Measurements from ENCODE around the gene RPS27L.
"Not testable (repeated sequence)": the region's sequence is repeated elsewhere in the genome, so short reads cannot be mapped to it uniquely, and the experiment has no call there.

RPS27L gene

GRCh38 chr15:63146684-63147083 is 10.6 kb downstream of the RPS27L start:
- no peak for DNase-seq

GRCh38 chr15:63145426-63145825 is 11.9 kb downstream of the RPS27L start:
- no peak for DNase-seq

- DNase-seq = no peak
Measured at GRCh38 chr15:63140936-63141335, 16.3 kb downstream of the RPS27L start.

- no peak for DNase-seq
Measured at GRCh38 chr15:63136742-63137141, 20.5 kb downstream of the RPS27L start.

GRCh38 chr15:63135804-63136203 is 21.5 kb downstream of the RPS27L start:
- DNase-seq = no peak

- no peak for DNase-seq
Measured at GRCh38 chr15:63135281-63135680, 22.0 kb downstream of the RPS27L start.

- DNase-seq = no peak
Measured at GRCh38 chr15:63134245-63134985, 22.9 kb downstream of the RPS27L start.

- no peak for DNase-seq
Measured at GRCh38 chr15:63133786-63134185, 23.5 kb downstream of the RPS27L start.

- no peak for DNase-seq
Measured at GRCh38 chr15:63126726-63127125, 30.6 kb downstream of the RPS27L start.

GRCh38 chr15:63124506-63124905 is 32.8 kb downstream of the RPS27L start:
- DNase-seq = no peak

- peak; percentile 89 for DNase-seq
Measured at GRCh38 chr15:63122002-63122875, 35.0 kb downstream of the RPS27L start.

- DNase-seq = no peak
Measured at GRCh38 chr15:63121382-63122001, 35.8 kb downstream of the RPS27L start, which contains the start of gene LACTB. Gene LACTB, plus strand, starts transcription at chr15:63121861. Its CDS starts 11 bp downstream, at chr15:63121872.

GRCh38 chr15:63118854-63119253 is 38.4 kb downstream of the RPS27L start:
- no peak for DNase-seq

- DNase-seq = no peak
Measured at GRCh38 chr15:63114465-63114864, 42.8 kb downstream of the RPS27L start.

- DNase-seq = no peak
Measured at GRCh38 chr15:63112871-63113270, 44.4 kb downstream of the RPS27L start.

GRCh38 chr15:63111481-63111880 is 45.8 kb downstream of the RPS27L start:
- no peak for DNase-seq

GRCh38 chr15:63110428-63111026 is 46.8 kb downstream of the RPS27L start:
- no peak for DNase-seq

GRCh38 chr15:63109920-63110319 is 47.4 kb downstream of the RPS27L start:
- DNase-seq = no peak

GRCh38 chr15:63109498-63109897 is 47.8 kb downstream of the RPS27L start:
- no peak for DNase-seq

- peak; percentile 33 for DNase-seq
Measured at GRCh38 chr15:63107895-63108546, 49.3 kb downstream of the RPS27L start.

- DNase-seq = not testable (repeated sequence)
Measured at GRCh38 chr15:63105354-63105753, 51.9 kb downstream of the RPS27L start.

- DNase-seq = no peak
Measured at GRCh38 chr15:63104727-63105126, 52.5 kb downstream of the RPS27L start.
